SJCRH30 (cell line): ENCODE measurements around the gene HSFX1. TPM values are rescaled to one million over a fixed set of nuclear protein-coding genes. Genes with fewer than 3 reads are reported as not detected.
A peak's percentile ranks its signal among the peaks of the same experiment; 100 is the strongest.
"Not testable (repeated sequence)": the region's sequence is repeated elsewhere in the genome, so short reads cannot be mapped to it uniquely, and the experiment has no call there.

Experiments
- DNase-seq, 2 experiments: peaks; one replicate each; pipeline ENCODE4 v3.0.0-alpha.2; 2015 to 2020
- H3K27ac ChIP-seq: fragments of 250-450 bp; sonication (Bioruptor Pico); 2 replicates; pipeline ENCODE4 v1.5.1; 2020; ENCODE audit warnings: mild to moderate bottlenecking, moderate library complexity
- H3K27me3 ChIP-seq: fragments of 250-450 bp; sonication (Bioruptor Pico); 2 replicates; pipeline ENCODE4 v1.5.1; 2020; ENCODE audit warnings: mild to moderate bottlenecking, moderate library complexity
- H3K36me3 ChIP-seq: fragments of 250-450 bp; sonication (Bioruptor Pico); 2 replicates; pipeline ENCODE4 v1.5.1; 2020; ENCODE audit warnings: mild to moderate bottlenecking, moderate library complexity
- H3K4me1 ChIP-seq: fragments of 250-450 bp; sonication (Bioruptor Pico); 2 replicates; pipeline ENCODE4 v1.5.1; 2020; ENCODE audit warnings: mild to moderate bottlenecking, moderate library complexity
- H3K4me3 ChIP-seq: fragments of 250-450 bp; sonication (Bioruptor Pico); 2 replicates; pipeline ENCODE4 v1.5.1; 2020; ENCODE audit warnings: mild to moderate bottlenecking, moderate library complexity
- H3K9me3 ChIP-seq: fragments of 250-450 bp; sonication (Bioruptor Pico); replicated peaks from 2 replicates; pipeline ENCODE4 v1.5.1; 2020; ENCODE audit warnings: mild to moderate bottlenecking, moderate library complexity
- total RNA-seq: library from RNA; depleted of rRNA; stranded (reverse); fragments of >200 nt; shearing (Covaris generic); gene quantifications from 2 replicates; pipeline ENCODE4 v1.2.3, GENCODE V29; 2014; rRNA removed

HSFX1 gene
- total RNA-seq, 1 experiment from 2014 or later: 0.77 TPM

- H3K36me3 ChIP-seq, H3K4me3 ChIP-seq, H3K4me1 ChIP-seq, H3K27me3 ChIP-seq, H3K9me3 ChIP-seq, DNase-seq, H3K27ac ChIP-seq: not testable (repeated sequence)
These were observed 4.1 kb downstream of the HSFX1 start for GRCh38 chrX:149777999-149778398.

- not testable (repeated sequence) for DNase-seq
These were observed 7.9 kb downstream of the HSFX1 start, which contains the start of gene MAGEA9 for GRCh38 chrX:149781727-149782126. TSS of gene MAGEA9 (plus strand) at chrX:149781930. CDS start at chrX:149786211, 4,281 bp downstream.

GRCh38 chrX:149795531-149795930 lies 21.7 kb downstream of the HSFX1 start:
- H3K27ac ChIP-seq, H3K4me1 ChIP-seq, DNase-seq, H3K9me3 ChIP-seq, H3K36me3 ChIP-seq, H3K4me3 ChIP-seq, H3K27me3 ChIP-seq: not testable (repeated sequence)

More at GRCh38 chrX:149781727-149782126, 7.9 kb downstream of the HSFX1 start, which contains the start of gene MAGEA9:
- not testable (repeated sequence) for H3K9me3 ChIP-seq, H3K27ac ChIP-seq, H3K4me1 ChIP-seq, H3K27me3 ChIP-seq, H3K36me3 ChIP-seq, H3K4me3 ChIP-seq

- H3K27me3 ChIP-seq: no peaks in the 10 kb centered on the region
- H3K27ac ChIP-seq: no peak overlapping the region
- no peaks in the 10 kb centered on the region for H3K36me3 ChIP-seq
- DNase-seq: no peak
- no peak overlapping the region for H3K4me3 ChIP-seq
- H3K4me1 ChIP-seq: no peaks in the 10 kb centered on the region
- no peaks in the 10 kb centered on the region for H3K9me3 ChIP-seq
These were observed 25.3 kb downstream of the HSFX1 start for GRCh38 chrX:149799095-149799714.

- no peaks in the 10 kb centered on the region for H3K36me3 ChIP-seq
- no peaks in the 10 kb centered on the region for H3K4me1 ChIP-seq
- no peak overlapping the region for H3K4me3 ChIP-seq
- DNase-seq: no peak
- H3K27me3 ChIP-seq: no peaks in the 10 kb centered on the region
- H3K27ac ChIP-seq: no peak overlapping the region
- no peaks in the 10 kb centered on the region for H3K9me3 ChIP-seq
These were observed 26.1 kb downstream of the HSFX1 start for GRCh38 chrX:149799938-149800337.

- H3K27me3 ChIP-seq: no peaks in the 10 kb centered on the region
- no peaks in the 10 kb centered on the region for H3K9me3 ChIP-seq
- H3K4me3 ChIP-seq: no peak overlapping the region
- H3K4me1 ChIP-seq: no peaks in the 10 kb centered on the region
- no peak overlapping the region for H3K27ac ChIP-seq
- peak in 1 of 2 experiments; percentile 10 for DNase-seq
- H3K36me3 ChIP-seq: no peaks in the 10 kb centered on the region
These were observed 29.7 kb downstream of the HSFX1 start for GRCh38 chrX:149803458-149804062.

- DNase-seq: no peak
- H3K4me3 ChIP-seq: no peak overlapping the region
- no peaks in the 10 kb centered on the region for H3K9me3 ChIP-seq
- no peaks in the 10 kb centered on the region for H3K27me3 ChIP-seq
- H3K27ac ChIP-seq: no peak overlapping the region
- no peaks in the 10 kb centered on the region for H3K36me3 ChIP-seq
- no peaks in the 10 kb centered on the region for H3K4me1 ChIP-seq
These were observed 30.2 kb downstream of the HSFX1 start for GRCh38 chrX:149804102-149804501.

GRCh38 chrX:149807747-149808458 lies 34.0 kb downstream of the HSFX1 start:
- DNase-seq: no peak
- Histone ChIP-seq H3K4me1 (no peaks in the 10 kb centered on the region), H3K27ac (no peak overlapping the region), H3K4me3 (no peak overlapping the region), H3K9me3 (no peaks in the 10 kb centered on the region), H3K27me3 (no peaks in the 10 kb centered on the region), H3K36me3 (no peaks in the 10 kb centered on the region)

GRCh38 chrX:149818652-149819051 lies 44.8 kb downstream of the HSFX1 start:
- no peaks in the 10 kb centered on the region for H3K4me1 ChIP-seq
- no peak overlapping the region for H3K4me3 ChIP-seq
- no peaks in the 10 kb centered on the region for H3K9me3 ChIP-seq
- no peak overlapping the region for H3K27ac ChIP-seq
- DNase-seq: no peak
- H3K36me3 ChIP-seq: no peaks in the 10 kb centered on the region
- H3K27me3 ChIP-seq: no peaks in the 10 kb centered on the region

GRCh38 chrX:149819371-149819770 lies 45.5 kb downstream of the HSFX1 start:
- Histone ChIP-seq H3K36me3 (no peaks in the 10 kb centered on the region), H3K27me3 (no peaks in the 10 kb centered on the region), H3K4me1 (no peaks in the 10 kb centered on the region), H3K9me3 (no peaks in the 10 kb centered on the region), H3K4me3 (no peak overlapping the region), H3K27ac (no peak overlapping the region)
- DNase-seq: no peak

- no peaks in the 10 kb centered on the region for H3K9me3 ChIP-seq
- no peak overlapping the region for H3K4me3 ChIP-seq
- H3K27ac ChIP-seq: no peak overlapping the region
- DNase-seq: peak; percentile 35 to 46
- no peaks in the 10 kb centered on the region; the same call in 1 of the 2 replicates for H3K27me3 ChIP-seq
- no peaks in the 10 kb centered on the region for H3K4me1 ChIP-seq
- H3K36me3 ChIP-seq: no peaks in the 10 kb centered on the region
These were observed 51.6 kb downstream of the HSFX1 start for GRCh38 chrX:149825424-149825823.

Other genes with a start within 250 kb of the HSFX1 start
- 10.9 and 11.1 TPM in 2 replicates for gene EOLA1, start 233.1 kb upstream of the HSFX1 start, total RNA-seq
- gene HSFX3, start 224.1 kb upstream of the HSFX1 start, total RNA-seq: not detected in 2 replicates
- gene MAGEA9B, start 186.6 kb upstream of the HSFX1 start, total RNA-seq: not detected in 2 replicates
- not detected in 2 replicates for gene HSFX2, start 178.8 kb upstream of the HSFX1 start, total RNA-seq
- 17.7 and 19.1 TPM in 2 replicates for gene TMEM185A, start 142.3 kb upstream of the HSFX1 start, total RNA-seq
- gene MAGEA11, start 62.0 kb upstream of the HSFX1 start, total RNA-seq: not detected in 2 replicates
- not detected in 2 replicates for gene MAGEA9, start 7.9 kb downstream of the HSFX1 start, total RNA-seq
- not detected in 2 replicates for gene MAGEA8, start 107.1 kb downstream of the HSFX1 start, total RNA-seq
- not detected in 2 replicates for gene HSFX4, start 155.5 kb downstream of the HSFX1 start, total RNA-seq
- 19.3 and 27.0 TPM in 2 replicates for gene EOLA2, start 164.4 kb downstream of the HSFX1 start, total RNA-seq